ENCODE data around the gene VAPA. TPM values are rescaled to one million over a fixed set of nuclear protein-coding genes. Genes with fewer than 3 reads are reported as not detected.
A peak's percentile ranks its signal among the peaks of the same experiment; 100 is the strongest.

The VAPA gene
- total and polyA plus RNA-seq, 8 donors: 182 to 220 (median 205) TPM

DNA sequence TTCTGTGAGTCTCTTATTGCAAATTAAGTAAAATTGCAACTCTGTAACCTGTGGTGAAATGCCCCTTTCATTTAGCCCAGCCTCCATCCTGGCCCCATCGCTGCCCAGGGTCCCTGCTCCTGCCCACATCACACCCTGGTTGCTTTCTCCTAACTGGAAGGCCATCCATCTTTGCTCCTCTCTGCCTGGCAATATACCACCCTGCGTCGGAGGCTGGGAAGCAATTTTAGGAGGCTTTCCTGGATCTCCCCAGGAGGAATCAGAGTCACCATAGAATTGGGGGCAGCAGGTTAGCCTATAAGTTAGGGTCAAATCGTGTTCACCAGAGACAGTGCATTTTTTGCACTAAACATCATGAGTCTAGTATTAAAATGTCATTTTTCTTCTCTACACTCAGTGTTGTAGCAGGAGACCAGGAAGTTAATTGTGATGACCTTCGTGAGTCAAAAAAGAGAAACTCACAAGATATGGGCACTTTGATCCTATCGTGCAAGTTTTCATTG, 42.5 kb upstream of the VAPA start:
- H3K9me3 ChIP-seq: no peaks in the 10 kb centered on the region
- DNase-seq (no peak), ATAC-seq (no peak)
- no peaks in the 10 kb centered on the region for H3K27me3 ChIP-seq
- no peaks in the 10 kb centered on the region for H3K36me3 ChIP-seq
- peaks cover 0 to 23% of the 10 kb centered on the region in 2 donors for H3K4me1 ChIP-seq
- intact Hi-C loops (cut with DNase I): no loop called here
- no peak overlapping the region for H3K4me3 ChIP-seq
- TF ChIP-seq, protein P1, sequence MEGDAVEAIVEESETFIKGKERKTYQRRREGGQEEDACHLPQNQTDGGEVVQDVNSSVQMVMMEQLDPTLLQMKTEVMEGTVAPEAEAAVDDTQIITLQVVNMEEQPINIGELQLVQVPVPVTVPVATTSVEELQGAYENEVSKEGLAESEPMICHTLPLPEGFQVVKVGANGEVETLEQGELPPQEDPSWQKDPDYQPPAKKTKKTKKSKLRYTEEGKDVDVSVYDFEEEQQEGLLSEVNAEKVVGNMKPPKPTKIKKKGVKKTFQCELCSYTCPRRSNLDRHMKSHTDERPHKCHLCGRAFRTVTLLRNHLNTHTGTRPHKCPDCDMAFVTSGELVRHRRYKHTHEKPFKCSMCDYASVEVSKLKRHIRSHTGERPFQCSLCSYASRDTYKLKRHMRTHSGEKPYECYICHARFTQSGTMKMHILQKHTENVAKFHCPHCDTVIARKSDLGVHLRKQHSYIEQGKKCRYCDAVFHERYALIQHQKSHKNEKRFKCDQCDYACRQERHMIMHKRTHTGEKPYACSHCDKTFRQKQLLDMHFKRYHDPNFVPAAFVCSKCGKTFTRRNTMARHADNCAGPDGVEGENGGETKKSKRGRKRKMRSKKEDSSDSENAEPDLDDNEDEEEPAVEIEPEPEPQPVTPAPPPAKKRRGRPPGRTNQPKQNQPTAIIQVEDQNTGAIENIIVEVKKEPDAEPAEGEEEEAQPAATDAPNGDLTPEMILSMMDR (IDR thresholded peaks at IDR 0.05): no peak
- H3K27ac ChIP-seq: no peak overlapping the region

DNA sequence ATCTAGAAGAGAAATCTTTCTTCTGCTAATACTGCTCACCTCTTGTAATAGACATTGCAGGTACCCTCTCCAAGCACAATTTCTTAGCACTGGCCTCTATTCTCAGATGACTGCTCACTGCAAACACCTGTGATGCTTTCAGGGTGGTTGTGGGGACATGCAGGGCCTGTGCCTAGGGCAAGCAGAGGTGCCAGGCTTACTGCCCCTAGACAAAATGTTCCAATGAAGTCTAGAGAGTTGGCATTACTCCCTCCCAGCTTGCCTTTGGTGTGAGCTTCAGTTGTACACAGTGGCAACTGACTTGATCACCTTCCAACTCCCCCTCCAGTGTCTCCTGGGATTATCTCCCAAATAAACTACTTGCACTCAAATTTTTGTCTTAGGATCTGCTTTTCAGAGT, 41.0 kb upstream of the VAPA start:
- TF ChIP-seq, protein P1 (IDR thresholded peaks at IDR 0.05): no peak
- intact Hi-C loops (cut with DNase I): no loop called here
- H3K27me3 ChIP-seq: no peaks in the 10 kb centered on the region

GRCh38 chr18:9874728-9875127, 39.1 kb upstream of the VAPA start:
- ATAC-seq (no peak), DNase-seq (no peak)
- no peaks in the 10 kb centered on the region for H3K9me3 ChIP-seq
- H3K36me3 ChIP-seq: no peaks in the 10 kb centered on the region
- TF ChIP-seq, protein P1 (IDR thresholded peaks at IDR 0.05): no peak
- peaks cover 0 to 13% of the 10 kb centered on the region in 2 donors for H3K4me1 ChIP-seq
- H3K27me3 ChIP-seq: no peaks in the 10 kb centered on the region
- no peak overlapping the region for H3K4me3 ChIP-seq
- intact Hi-C loops (cut with DNase I): no loop called here
- no peak overlapping the region for H3K27ac ChIP-seq

More for the DNA sequence above, 41.0 kb upstream of the VAPA start:
- no peak overlapping the region for H3K4me3 ChIP-seq
- DNase-seq (no peak), ATAC-seq (no peak)
- H3K36me3 ChIP-seq: no peaks in the 10 kb centered on the region
- H3K4me1 ChIP-seq: peaks cover 0 to 29% of the 10 kb centered on the region in 2 donors
- H3K9me3 ChIP-seq: no peaks in the 10 kb centered on the region
- H3K27ac ChIP-seq: no peak overlapping the region

DNA sequence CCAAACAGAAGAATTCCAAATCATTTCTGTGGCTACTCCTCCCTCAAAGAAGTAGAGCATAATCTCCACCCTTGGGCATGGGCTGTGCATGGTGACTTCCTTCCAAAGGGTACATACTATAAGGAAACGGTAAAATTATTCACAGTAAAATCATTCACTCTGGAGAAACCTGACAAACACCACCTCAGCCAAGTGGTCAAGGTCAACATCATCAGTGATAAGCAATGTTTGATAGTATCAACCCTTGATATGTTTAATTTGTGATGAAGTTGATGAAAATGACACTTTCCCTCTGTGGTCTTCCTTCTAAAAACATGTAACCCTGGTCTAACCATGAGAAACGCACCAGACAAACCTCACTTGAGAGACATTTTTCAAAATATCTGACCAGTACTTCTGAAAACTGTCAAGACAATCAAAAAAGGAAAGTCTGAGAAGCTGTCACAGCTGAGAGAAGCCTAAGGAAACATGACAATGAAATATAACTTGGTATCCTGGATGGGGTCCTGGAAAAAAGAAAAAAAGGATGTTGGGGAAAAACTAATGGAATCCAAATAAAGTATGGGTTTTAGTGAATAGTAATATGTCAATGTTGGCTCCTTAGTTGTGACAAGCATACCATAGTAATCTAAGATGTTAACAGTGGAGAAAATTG, 37.5 kb upstream of the VAPA start:
- Histone ChIP-seq H3K4me1 (peaks cover 0 to 8% of the 10 kb centered on the region in 2 donors), H3K27me3 (no peaks in the 10 kb centered on the region), H3K9me3 (no peaks in the 10 kb centered on the region), H3K36me3 (no peaks in the 10 kb centered on the region), H3K27ac (peak overlapping the region; percentile 80 to 89), H3K4me3 (no peak overlapping the region)
- ATAC-seq: no peak
- intact Hi-C loops (cut with DNase I): no loop called here
- no peak for DNase-seq
- TF ChIP-seq, protein P1 (IDR thresholded peaks at IDR 0.05): no peak

- intact Hi-C loops (cut with DNase I): no loop called here
- ATAC-seq (peak; percentile 76), DNase-seq (peak in 2 of 4 donors; percentile 43 to 77)
- H3K9me3 ChIP-seq: no peaks in the 10 kb centered on the region
- H3K4me3 ChIP-seq: no peak overlapping the region
- TF ChIP-seq, protein P1 (IDR thresholded peaks at IDR 0.05): no peak
- H3K36me3 ChIP-seq: no peaks in the 10 kb centered on the region
- H3K4me1 ChIP-seq: peaks cover 0 to 8% of the 10 kb centered on the region in 2 donors
- peak overlapping the region; percentile 80 to 89 for H3K27ac ChIP-seq
- H3K27me3 ChIP-seq: no peaks in the 10 kb centered on the region
Observed at GRCh38 chr18:9876867-9877654, 36.8 kb upstream of the VAPA start.
